Measurements from ENCODE around the gene DCAF8. TPM values are rescaled to one million over a fixed set of nuclear protein-coding genes. Genes with fewer than 3 reads are reported as not detected.

Gene DCAF8
- total and polyA plus RNA-seq, 2 of the 4 experiments (the other 2 are of a cell fraction) = 83.3 to 83.8 TPM

GRCh38 chr1:160227561-160227960 is 34.8 kb downstream of the DCAF8 start:
- H3K18ac ChIP-seq (ENCODE audit: low read depth, low read length) = no peak overlapping the region
- no peak overlapping the region for H2BK15ac ChIP-seq (ENCODE audit: low read depth, low read length)
- no peak overlapping the region for H2BK5ac ChIP-seq (ENCODE audit: low read depth, low read length, poor library complexity, severe bottlenecking)
- H3K4me1 ChIP-seq (ENCODE audit: control insufficient read depth, insufficient read depth, low read length) = no peaks in the 10 kb centered on the region
- no peak overlapping the region for H3K9ac ChIP-seq (ENCODE audit: low read depth, low read length)
- no peak overlapping the region for H3K4ac ChIP-seq (ENCODE audit: low read depth, low read length)
- TF ChIP-seq CHD1 (IDR thresholded peaks at IDR 0.05; ENCODE audit: low read depth, low read length) (no peak), MXI1 (IDR thresholded peaks at IDR 0.05; ENCODE audit: borderline replicate concordance, low read depth, low read length) (no peak), SMC3 (IDR thresholded peaks at IDR 0.05; ENCODE audit: low read depth, low read length) (no peak), FOS (IDR thresholded peaks at IDR 0.05; ENCODE audit: low read depth, low read length) (no peak), POLR2A (IDR thresholded peaks at IDR 0.05; ENCODE audit: low read depth, low read length) (no peak), MAZ (IDR thresholded peaks at IDR 0.05; ENCODE audit: borderline replicate concordance, low read depth, low read length) (no peak), CTCF (conservative IDR thresholded peaks at IDR 0.05; ENCODE audit: low read depth, low read length) (no peak), MAFK (IDR thresholded peaks at IDR 0.05; ENCODE audit: low read depth, low read length) (no peak), RFX5 (IDR thresholded peaks at IDR 0.05; ENCODE audit: low read depth, low read length) (no peak), NFE2L2 (IDR thresholded peaks at IDR 0.05; ENCODE audit: low read depth, low read length) (no peak)
- H2AK5ac ChIP-seq (ENCODE audit: low read depth, low read length) = no peak overlapping the region
- H2AFZ ChIP-seq (replicated peaks; ENCODE audit: low read length, poor library complexity) = no peak overlapping the region
- H2AK9ac ChIP-seq (replicated peaks; ENCODE audit: low read depth, low read length, poor library complexity) = no peak overlapping the region
- intact Hi-C loops (cut with micrococcal nuclease) (loop anchor here (5.0 kb wide), 1 partner anchor 70 kb away; no protein-coding TSS in a partner anchor), in situ Hi-C loops (cut with MboI; ENCODE audit: low sequenced_read_pairs) (no loop called here), dilution Hi-C loops (cut with HindIII; ENCODE audit: low sequenced_read_pairs, unreplicated experiment) (no loop called here)
- no CpG with 5 or more reads among the region's 1 CpG for WGBS, 2 experiments (ENCODE audit: extremely low coverage in 2 of 2, insufficient read length in 1 of 2)
- no peak overlapping the region for H3K27ac ChIP-seq (ENCODE audit: insufficient read depth, low read length)
- no TSS peak for BruUV-seq (replicated peaks)
- peaks cover 0 to 5% of the 10 kb centered on the region in 2 experiments; a peak in 1 of 4 replicates for H3K79me1 ChIP-seq (ENCODE audit: low read depth in 1 of 2, low read length in 2 of 2)
- H2BK20ac ChIP-seq (ENCODE audit: low read depth, low read length) = no peak overlapping the region
- no peaks in the 10 kb centered on the region for H3K9me3 ChIP-seq (ENCODE audit: control insufficient read depth, insufficient read depth, low read length)
- no peak overlapping the region for H3K4me3 ChIP-seq (ENCODE audit: insufficient read depth, low read depth, low read length)
- CTCF ChIA-PET = interaction anchor here (3.7 kb wide), 1 partner anchor 24 kb away, joined by 12 read pairs; no protein-coding TSS in a partner anchor
- no peaks in the 10 kb centered on the region; the same call in 1 of the 2 replicates for H4K20me1 ChIP-seq (ENCODE audit: insufficient read depth, low read length)
- H4K91ac ChIP-seq (ENCODE audit: insufficient read depth, low read depth, low read length) = no peak overlapping the region
- H2BK120ac ChIP-seq (ENCODE audit: low read depth, low read length) = no peak overlapping the region
- H3K36me3 ChIP-seq (ENCODE audit: control insufficient read depth, insufficient read depth, low read length) = peaks cover 53% of the 10 kb centered on the region
- POLR2A ChIA-PET (ENCODE audit: unreplicated experiment) = no interaction called here
- no peak overlapping the region for H3K14ac ChIP-seq (replicated peaks; ENCODE audit: low read depth, low read length)
- H3K9me1 ChIP-seq (ENCODE audit: insufficient read depth, low read length) = peaks cover 6% of the 10 kb centered on the region; the same call in 1 of the 2 replicates
- ATAC-seq (ENCODE audit: low read depth) (no peak), DNase-seq (no peak)
- H4K5ac ChIP-seq (ENCODE audit: low read depth, low read length) = no peak overlapping the region
- no peaks in the 10 kb centered on the region for H3K27me3 ChIP-seq (ENCODE audit: control insufficient read depth, insufficient read depth, low read length)
- no peak overlapping the region for H3K23ac ChIP-seq (ENCODE audit: low read depth, low read length)
- H3K56ac ChIP-seq (ENCODE audit: extremely low read depth, insufficient read depth, low read length) = no peak overlapping the region
- H4K8ac ChIP-seq (ENCODE audit: low read depth in 2 of 2, low read length in 2 of 2) = no peak overlapping the region
- H3K4me2 ChIP-seq (ENCODE audit: low read depth, low read length) = no peak overlapping the region

Measured in IMR-90 (cell line).